PC-3 (cell line): Measurements from ENCODE around the gene HPS6. TPM values are rescaled to one million over a fixed set of nuclear protein-coding genes. Genes with fewer than 3 reads are reported as not detected.
"Not testable (repeated sequence)": the region's sequence is repeated elsewhere in the genome, so short reads cannot be mapped to it uniquely, and the experiment has no call there.

Source experiments
- ATAC-seq: fragments of 200-7000 bp; cut with Tn5 transposase; 2 replicates; pipeline ENCODE4 v1.9.1; 2020; ENCODE audit warnings: mild to moderate bottlenecking, moderate library complexity
- BruUV-seq: library from RNA; stranded (reverse); fragments of 400-500 nt; replicated peaks from 2 replicates; lab custom pipeline; 2021; lab: Mats Ljungman, UMichigan
- CTCF ChIA-PET: fragments of 300-600 bp; sonication (Branson Sonifier 250); formaldehyde crosslinking; loops from one replicate; lab custom pipeline; 2022; ENCODE audit warnings: antibody characterized with exemption; lab: Charles Lee
- POLR2A ChIA-PET: fragments of 300-600 bp; sonication (Branson Sonifier 250); formaldehyde crosslinking; loops from one replicate; lab custom pipeline; 2022; ENCODE audit warnings: antibody characterized with exemption; ENCODE audit not compliant: unreplicated experiment; lab: Charles Lee
- DNase-seq: peaks from one replicate; pipeline ENCODE4 v3.0.0-alpha.2; 2015
- H2AFZ ChIP-seq: fragments of 300-600 bp; sonication (generic); 2 replicates; pipeline ENCODE4 v1.6.0; 2016; ENCODE audit warnings: antibody characterized with exemption, low read length
- H3F3A ChIP-seq: fragments of 300-600 bp; sonication (generic); one replicate; pipeline ENCODE4 v1.6.0; 2017; ENCODE audit warnings: antibody characterized with exemption, low read length, control low read depth, mild to moderate bottlenecking; ENCODE audit not compliant: unreplicated experiment
- H3K27ac ChIP-seq: fragments of 300-600 bp; sonication (generic); 2 replicates; pipeline ENCODE4 v1.5.1; 2016; ENCODE audit warnings: mild to moderate bottlenecking, low read length
- H3K27me3 ChIP-seq: fragments of 300-600 bp; sonication (generic); 2 replicates; pipeline ENCODE4 v1.6.1; 2016; ENCODE audit warnings: low read length, mixed read lengths
- H3K36me3 ChIP-seq: fragments of 300-600 bp; sonication (generic); 2 replicates; pipeline ENCODE4 v1.6.1; 2016; ENCODE audit warnings: low read depth, mixed run types, low read length, mixed read lengths
- H3K4me1 ChIP-seq: fragments of 300-600 bp; sonication (generic); 2 replicates; pipeline ENCODE4 v1.5.1; 2016; ENCODE audit warnings: low read length; ENCODE audit not compliant: insufficient read depth
- H3K4me2 ChIP-seq: fragments of 300-600 bp; sonication (generic); 2 replicates; pipeline ENCODE4 v1.6.0; 2016; ENCODE audit warnings: low read length
- H3K4me3 ChIP-seq: fragments of 300-600 bp; sonication (generic); 2 replicates; pipeline ENCODE4 v1.5.1; 2016; ENCODE audit warnings: mild to moderate bottlenecking, low read length, mixed read lengths
- H3K79me2 ChIP-seq: fragments of 300-600 bp; sonication (generic); 2 replicates; pipeline ENCODE4 v1.6.1; 2017; ENCODE audit warnings: low read length, mixed read lengths
- H3K9ac ChIP-seq: fragments of 300-600 bp; sonication (generic); 2 replicates; pipeline ENCODE4 v1.6.0; 2016; ENCODE audit warnings: mild to moderate bottlenecking, low read length
- H3K9me2 ChIP-seq: fragments of 300-600 bp; sonication (generic); replicated peaks from 2 replicates; pipeline ENCODE4 v1.6.1; 2016; ENCODE audit warnings: mixed run types, low read length, mixed read lengths
- H3K9me3 ChIP-seq: fragments of 300-600 bp; sonication (generic); 2 replicates; pipeline ENCODE4 v1.6.1; 2016; ENCODE audit warnings: low read length, mixed read lengths
- H4K20me1 ChIP-seq: fragments of 300-600 bp; sonication (generic); 2 replicates; pipeline ENCODE4 v1.6.1; 2016; ENCODE audit warnings: low read length, mixed read lengths
- EZH2 ChIP-seq: fragments of 300-600 bp; sonication (generic); IDR thresholded peaks from one replicate; pipeline ENCODE4 v1.6.1; 2017; ENCODE audit warnings: antibody characterized with exemption, mild to moderate bottlenecking, low read length; ENCODE audit not compliant: unreplicated experiment
- EZH2phosphoT487 ChIP-seq: fragments of 300-600 bp; sonication (generic); IDR thresholded peaks from 2 replicates; pipeline ENCODE4 v1.6.1; 2018; ENCODE audit warnings: mild to moderate bottlenecking, antibody characterized with exemption, low read length, borderline replicate concordance
- intact Hi-C: fragments of 100-400 bp; cut with micrococcal nuclease; formaldehyde crosslinking; loops from 2 replicates; pipeline ENCODE4 v1.9.0; 2023
- total RNA-seq: library from RNA; depleted of rRNA; stranded (reverse); fragments of >200 nt; gene quantifications from 2 replicates; pipeline ENCODE4 v1.2.3, GENCODE V29; 2014
- TF ChIP-seq, protein P1 (sequence below): fragments of 300-600 bp; sonication (generic); conservative IDR thresholded peaks from 2 replicates; pipeline ENCODE4 v1.5.1; 2017; ENCODE audit warnings: antibody characterized with exemption, low read depth, mild to moderate bottlenecking, low read length

HPS6 gene
- total RNA-seq, 1 experiment from 2014 or later = 24.0 TPM

DNA sequence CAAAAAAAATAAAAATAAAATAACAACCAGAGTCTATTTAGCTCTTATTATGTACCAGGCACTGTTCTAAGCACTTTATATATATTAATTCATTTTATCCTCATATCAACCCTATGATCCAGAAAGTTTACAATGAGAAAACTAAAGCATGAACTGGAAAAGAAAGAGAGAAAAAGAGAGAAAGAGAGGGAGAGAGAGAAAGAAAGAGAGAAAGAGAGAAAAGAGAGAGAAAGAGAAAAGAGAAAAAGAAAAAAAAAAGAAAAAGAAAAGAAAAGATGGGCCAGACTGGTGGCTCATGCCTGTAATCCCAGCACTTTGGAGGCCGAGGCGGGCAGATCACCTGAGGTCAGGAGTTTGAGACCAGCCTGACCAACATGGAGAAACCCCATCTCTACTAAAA lies 19.1 kb upstream of the HPS6 start:
- Histone ChIP-seq H2AFZ (no peak overlapping the region), H3K27me3 (no peaks in the 10 kb centered on the region), H3K9me3 (no peaks in the 10 kb centered on the region), H3F3A (no peaks in the 10 kb centered on the region), H3K36me3 (no peaks in the 10 kb centered on the region), H3K27ac (no peak overlapping the region), H3K4me3 (no peak overlapping the region), H3K9ac (no peak overlapping the region), H3K4me2 (no peak overlapping the region), H3K4me1 (no peaks in the 10 kb centered on the region), H4K20me1 (no peaks in the 10 kb centered on the region), H3K9me2 (no peaks in the 10 kb centered on the region), H3K79me2 (peaks cover 55% of the 10 kb centered on the region)
- ChIA-PET POLR2A (no interaction called here), CTCF (no interaction called here)
- ATAC-seq (no peak), DNase-seq (no peak)
- BruUV-seq = no TSS peak
- intact Hi-C loops = no loop called here
- TF ChIP-seq, protein P1, sequence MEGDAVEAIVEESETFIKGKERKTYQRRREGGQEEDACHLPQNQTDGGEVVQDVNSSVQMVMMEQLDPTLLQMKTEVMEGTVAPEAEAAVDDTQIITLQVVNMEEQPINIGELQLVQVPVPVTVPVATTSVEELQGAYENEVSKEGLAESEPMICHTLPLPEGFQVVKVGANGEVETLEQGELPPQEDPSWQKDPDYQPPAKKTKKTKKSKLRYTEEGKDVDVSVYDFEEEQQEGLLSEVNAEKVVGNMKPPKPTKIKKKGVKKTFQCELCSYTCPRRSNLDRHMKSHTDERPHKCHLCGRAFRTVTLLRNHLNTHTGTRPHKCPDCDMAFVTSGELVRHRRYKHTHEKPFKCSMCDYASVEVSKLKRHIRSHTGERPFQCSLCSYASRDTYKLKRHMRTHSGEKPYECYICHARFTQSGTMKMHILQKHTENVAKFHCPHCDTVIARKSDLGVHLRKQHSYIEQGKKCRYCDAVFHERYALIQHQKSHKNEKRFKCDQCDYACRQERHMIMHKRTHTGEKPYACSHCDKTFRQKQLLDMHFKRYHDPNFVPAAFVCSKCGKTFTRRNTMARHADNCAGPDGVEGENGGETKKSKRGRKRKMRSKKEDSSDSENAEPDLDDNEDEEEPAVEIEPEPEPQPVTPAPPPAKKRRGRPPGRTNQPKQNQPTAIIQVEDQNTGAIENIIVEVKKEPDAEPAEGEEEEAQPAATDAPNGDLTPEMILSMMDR = no peak
- TF ChIP-seq EZH2phosphoT487 (no peak), EZH2 (no peak)

DNA sequence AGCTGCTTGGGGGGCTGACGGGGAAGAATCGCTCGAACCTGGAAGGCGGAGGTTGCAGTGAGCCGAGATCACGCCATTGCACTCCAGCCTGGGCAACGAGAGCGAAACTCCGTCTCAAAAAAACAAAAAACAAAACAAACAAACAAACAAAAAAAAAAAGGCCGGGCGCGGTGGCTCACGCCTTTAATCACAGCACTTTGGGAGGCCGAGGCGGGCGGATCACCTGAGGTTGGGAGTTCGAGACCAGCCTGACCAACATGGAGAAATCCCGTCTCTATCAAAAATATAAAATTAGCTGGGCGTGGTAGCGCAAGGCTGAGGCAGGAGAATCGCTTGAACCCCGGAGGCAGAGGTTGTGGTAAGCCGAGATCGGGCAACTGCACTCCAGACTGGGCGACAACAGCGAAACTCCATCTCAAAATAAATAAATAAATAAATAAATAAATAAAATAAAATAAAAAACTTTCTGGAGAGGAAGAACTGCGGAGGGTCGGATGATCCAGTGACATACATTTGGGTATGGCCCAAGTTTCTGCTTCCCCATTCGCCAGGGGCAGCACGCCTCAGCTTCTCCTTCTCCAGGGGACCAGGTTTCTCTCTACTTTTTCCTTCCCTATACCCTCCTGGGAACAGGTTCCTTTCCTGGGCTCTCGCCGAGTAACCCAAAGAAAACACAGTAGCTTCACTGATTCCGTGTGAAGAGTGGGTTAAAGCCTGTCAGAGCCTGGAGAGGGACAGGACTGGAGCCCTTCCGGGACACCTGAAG lies 10.1 kb upstream of the HPS6 start:
- ATAC-seq = peak; percentile 41
- BruUV-seq, H3K9me2 ChIP-seq, H4K20me1 ChIP-seq, H3F3A ChIP-seq, H3K4me1 ChIP-seq, DNase-seq, H3K27me3 ChIP-seq, H3K36me3 ChIP-seq, intact Hi-C loops, H3K9me3 ChIP-seq: not testable (repeated sequence)
- Histone ChIP-seq H3K9ac (peak overlapping the region; percentile 82), H3K79me2 (peaks cover 46% of the 10 kb centered on the region), H3K27ac (peak overlapping the region; percentile 34; the same call in 1 of the 2 replicates), H3K4me3 (peak overlapping the region; percentile 97), H3K4me2 (peak overlapping the region; percentile 87), H2AFZ (peak overlapping the region; percentile 94)
- POLR2A ChIA-PET = interaction anchor here (0.6 kb wide), 2 partner anchors 11 to 340 kb away, joined by 4 to 10 read pairs; no protein-coding TSS in a partner anchor
- CTCF ChIA-PET = interaction anchor here (0.7 kb wide), 1 partner anchor 15 kb away, joined by 6 read pairs; no protein-coding TSS in a partner anchor

DNA sequence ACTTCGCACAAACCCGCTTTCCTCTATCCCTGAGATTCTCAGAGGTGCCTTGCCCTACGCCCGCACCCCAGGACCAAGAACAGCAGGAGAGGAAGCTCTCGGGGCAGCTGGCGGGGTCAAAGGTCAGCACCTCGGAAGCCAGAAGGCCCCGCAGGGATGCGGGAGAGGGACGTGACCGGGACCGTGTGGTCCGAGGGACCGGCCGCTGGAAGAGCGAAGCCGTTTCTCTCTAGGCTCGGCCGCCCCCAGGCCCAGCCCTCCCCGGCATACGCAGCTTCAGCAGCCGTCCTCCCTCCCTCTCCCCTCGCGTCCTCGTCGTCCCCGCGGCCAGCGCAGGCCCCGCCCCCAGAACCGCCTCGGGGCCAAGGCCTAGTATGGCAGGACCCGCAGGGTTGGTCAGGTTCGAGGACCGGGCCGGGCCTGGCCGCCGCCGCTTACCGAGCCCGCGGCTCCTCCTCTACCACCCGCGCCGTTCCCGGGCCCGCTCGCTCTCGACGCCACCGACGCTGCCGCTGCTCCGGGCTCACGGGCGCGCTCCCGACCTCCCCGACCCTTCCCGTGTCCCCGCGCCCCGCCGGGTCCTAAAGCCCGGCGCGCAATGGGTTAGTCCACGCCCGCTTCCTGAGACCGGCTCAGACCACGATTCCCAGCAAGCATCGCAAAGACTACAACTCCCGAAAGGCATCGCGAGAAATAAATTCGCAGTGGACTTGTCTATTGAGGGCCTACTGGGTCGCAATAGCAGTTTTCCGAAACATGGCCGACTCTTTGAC lies 9.3 kb upstream of the HPS6 start, which contains the start of gene ARMH3:
Gene ARMH3 (minus strand): TSS at position 527 of the 773 bp plus-strand sequence. CDS start 16,059 bp downstream, outside the sequence.
- TSS peak; percentile 60 for BruUV-seq
- H3K27ac ChIP-seq = peak within 1 kb of the TSS; percentile 34
- H3K4me1 ChIP-seq = no peaks in the 10 kb centered on the region
- TF ChIP-seq EZH2 = no peak
- TF ChIP-seq, protein P1 = no peak
- TF ChIP-seq EZH2phosphoT487 = no peak
- H4K20me1 ChIP-seq = no peaks in the 10 kb centered on the region
- no peaks in the 10 kb centered on the region for H3K9me2 ChIP-seq
- peak within 1 kb of the TSS; percentile 94 for H2AFZ ChIP-seq
- ChIA-PET POLR2A (interaction anchor here (0.6 kb wide), 1 partner anchor 10 kb away, joined by 4 read pairs; no protein-coding TSS in a partner anchor), CTCF (interaction anchor here (0.6 kb wide), 1 partner anchor 45 kb away, joined by 3 read pairs; no protein-coding TSS in a partner anchor)
- no peaks in the 10 kb centered on the region for H3F3A ChIP-seq
- ATAC-seq (peak; percentile 97), DNase-seq (peak; percentile 94)
- peaks cover 46% of the 10 kb centered on the region for H3K79me2 ChIP-seq
- intact Hi-C loops = no loop called here
- H3K27me3 ChIP-seq = no peaks in the 10 kb centered on the region
- peak within 1 kb of the TSS; percentile 87 for H3K4me2 ChIP-seq
- no peaks in the 10 kb centered on the region for H3K36me3 ChIP-seq
- no peaks in the 10 kb centered on the region for H3K9me3 ChIP-seq
- H3K4me3 ChIP-seq = peak within 1 kb of the TSS; percentile 97
- peak within 1 kb of the TSS; percentile 82 for H3K9ac ChIP-seq
